NCI-H146 (cell line): Measurements from ENCODE around the gene EFL1.
A peak's percentile ranks its signal among the peaks of the same experiment; 100 is the strongest.

Experiments used
- DNase-seq: peaks from one replicate; lab custom pipeline; 2025; lab: John Stamatoyannopoulos, UW

The EFL1 gene

DNA sequence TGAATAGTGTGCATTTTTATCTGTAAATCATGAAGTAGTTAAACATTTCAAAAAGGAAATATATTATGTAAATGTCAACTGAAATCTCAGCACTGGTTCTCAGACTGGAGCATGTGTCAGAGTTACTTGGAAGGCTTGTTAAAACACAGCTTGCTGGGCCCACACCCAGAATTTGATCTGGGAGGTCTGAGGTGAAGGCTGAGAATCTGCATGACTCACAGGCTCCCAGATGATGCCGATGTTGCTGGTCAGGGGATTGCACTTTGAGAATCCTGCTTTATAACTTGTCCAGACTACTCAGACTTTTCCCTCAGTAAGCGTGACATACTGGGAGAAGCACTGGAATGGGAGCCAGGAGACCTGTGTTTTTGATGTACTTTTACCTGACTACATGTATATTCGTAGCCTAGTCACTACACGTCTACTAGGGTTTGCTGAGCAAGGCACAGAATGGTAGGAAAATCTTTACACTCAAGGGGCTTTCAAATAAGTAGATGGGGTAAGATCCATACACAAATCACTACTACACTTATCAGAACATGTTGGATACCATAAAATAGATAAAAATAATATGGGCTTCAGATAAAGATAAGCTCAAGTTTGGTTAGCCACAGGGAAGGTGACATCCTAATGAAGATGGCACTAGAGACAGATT is 139.7 kb downstream of the EFL1 start:
- no peak for DNase-seq

- no peak for DNase-seq
Observed at GRCh38 chr15:82118040-82118439, 144.5 kb downstream of the EFL1 start.

DNA sequence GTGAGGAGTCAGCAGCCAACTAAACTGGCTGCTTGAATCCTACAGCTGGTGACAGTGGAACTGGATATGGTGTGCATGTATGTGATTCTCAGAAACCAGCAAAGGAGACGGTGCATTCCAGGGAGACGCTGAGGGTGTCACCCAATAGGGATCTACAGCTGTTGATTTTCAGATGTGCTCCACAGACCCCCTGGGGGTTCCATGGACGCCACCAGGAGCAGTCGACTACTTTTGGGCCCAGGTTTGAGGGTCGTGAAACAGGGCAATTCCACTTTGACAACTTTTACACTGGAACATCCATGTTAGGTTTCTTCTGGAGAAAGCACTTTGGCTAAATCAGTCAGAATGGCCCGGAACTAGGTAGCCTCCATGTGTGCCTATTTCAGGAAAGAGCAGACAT is 145.2 kb downstream of the EFL1 start:
- DNase-seq, result no peak

GRCh38 chr15:82114660-82115059 is 147.9 kb downstream of the EFL1 start:
- DNase-seq, result no peak

- no peak for DNase-seq
Observed at GRCh38 chr15:82113106-82113715, 149.3 kb downstream of the EFL1 start.

- DNase-seq, result no peak
Observed at GRCh38 chr15:82111918-82112317, 150.6 kb downstream of the EFL1 start.

GRCh38 chr15:82110144-82110543 is 152.4 kb downstream of the EFL1 start:
- DNase-seq, result no peak

GRCh38 chr15:82108489-82109078 is 153.9 kb downstream of the EFL1 start:
- DNase-seq, result peak; percentile 39

- no peak for DNase-seq
Observed at GRCh38 chr15:82106679-82107078, 155.9 kb downstream of the EFL1 start.

GRCh38 chr15:82105451-82106215 is 156.9 kb downstream of the EFL1 start:
- DNase-seq, result peak; percentile 63

DNA sequence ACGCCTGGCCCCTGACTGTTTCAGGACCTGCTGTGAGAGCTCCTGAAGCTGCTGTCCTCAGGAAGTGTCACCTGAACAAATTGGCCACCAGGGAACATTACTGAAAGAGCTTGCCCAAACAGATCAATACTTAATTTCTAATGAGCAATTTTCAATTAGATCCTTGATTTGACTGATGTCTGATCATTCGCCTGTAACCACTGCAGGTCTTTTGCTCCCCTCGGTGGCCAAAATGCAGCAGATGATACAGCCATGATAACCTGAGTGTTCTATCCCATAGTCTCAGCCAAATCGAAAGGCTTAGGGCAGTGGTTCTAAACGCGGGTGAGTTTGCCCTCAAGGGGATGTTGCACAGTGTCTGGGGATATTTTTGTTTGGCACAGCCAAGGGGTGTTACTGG is 159.1 kb downstream of the EFL1 start:
- peak; percentile 84 for DNase-seq

DNA sequence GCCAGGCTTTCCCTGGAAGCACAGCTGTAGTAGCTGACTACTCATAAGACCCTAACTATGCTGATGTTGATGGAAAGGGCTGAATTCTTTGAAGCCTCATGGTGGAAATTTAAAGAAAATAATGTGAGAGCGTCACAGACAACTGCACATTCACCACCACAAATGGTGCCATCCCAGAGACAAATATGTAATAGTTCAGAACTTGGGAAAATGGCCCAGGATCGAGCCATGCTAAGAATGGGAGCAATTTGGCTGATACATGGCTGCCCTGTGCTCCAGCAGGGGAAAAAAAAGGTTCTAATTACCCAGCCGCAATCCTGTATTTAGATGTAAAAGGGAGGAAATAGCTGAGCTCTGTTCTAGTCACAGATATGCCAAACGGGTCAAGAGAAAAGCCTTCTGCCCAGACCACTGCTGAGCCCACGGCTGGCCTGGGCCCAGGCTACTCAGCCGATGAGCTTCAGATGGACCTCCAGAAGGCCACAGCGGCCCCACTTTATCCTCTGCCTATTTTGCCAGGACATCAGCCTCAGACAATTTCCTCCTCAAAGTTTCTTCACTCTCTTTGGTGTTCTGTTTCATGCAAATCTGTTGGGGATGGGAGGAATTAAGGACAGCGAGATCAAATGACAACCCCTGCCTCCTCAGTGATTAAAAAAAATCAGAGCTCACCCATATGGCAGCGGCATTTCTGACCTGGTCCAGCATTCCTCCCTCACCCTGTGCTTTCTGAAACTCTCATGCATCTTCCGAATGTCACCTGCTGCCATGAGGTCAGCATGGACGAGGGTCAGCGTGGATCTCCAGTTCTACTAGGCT is 162.2 kb downstream of the EFL1 start:
- no peak for DNase-seq

- DNase-seq, result no peak
Observed at GRCh38 chr15:82098674-82099073, 163.9 kb downstream of the EFL1 start.

DNA sequence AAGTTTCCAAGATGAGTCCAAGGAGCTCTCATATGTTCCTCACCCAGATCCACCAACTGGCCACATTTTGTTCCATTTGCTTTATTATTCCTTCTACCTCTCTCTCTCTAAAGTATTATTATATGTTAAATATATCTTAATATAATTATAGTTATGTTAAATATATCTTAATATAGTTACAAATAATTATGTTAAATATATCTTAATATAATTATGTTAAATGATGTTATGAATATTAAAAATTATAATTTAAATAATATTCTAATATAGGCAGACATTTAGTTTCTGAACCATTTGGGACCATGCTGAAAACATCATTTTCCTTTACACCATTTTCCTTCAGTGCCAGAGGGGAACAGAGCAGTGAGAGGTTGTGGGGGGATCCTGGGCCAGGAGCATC is 166.7 kb downstream of the EFL1 start:
- no peak for DNase-seq

DNA sequence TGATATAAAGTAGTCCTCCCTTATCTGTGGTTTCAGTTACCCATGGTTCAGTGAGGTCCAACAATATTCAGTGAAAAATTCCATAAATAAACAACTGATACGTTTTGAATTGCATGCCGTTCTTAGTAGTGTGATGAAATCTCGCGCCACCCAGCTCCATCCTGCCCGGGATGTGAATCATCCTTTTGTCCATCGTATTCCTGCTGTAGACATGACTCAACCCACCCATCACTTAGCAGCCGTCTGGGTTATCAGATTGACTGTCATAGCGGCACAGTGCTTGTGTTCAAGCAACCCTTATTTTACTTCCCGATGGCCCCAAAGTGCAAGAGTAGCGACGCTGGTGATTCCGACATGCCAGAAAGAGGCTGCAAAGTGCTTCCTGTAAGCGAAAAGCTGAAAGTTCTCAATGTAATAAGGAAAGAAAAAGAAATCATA is 168.7 kb downstream of the EFL1 start:
- no peak for DNase-seq

GRCh38 chr15:82093325-82093724 is 169.2 kb downstream of the EFL1 start:
- DNase-seq, result no peak

DNA sequence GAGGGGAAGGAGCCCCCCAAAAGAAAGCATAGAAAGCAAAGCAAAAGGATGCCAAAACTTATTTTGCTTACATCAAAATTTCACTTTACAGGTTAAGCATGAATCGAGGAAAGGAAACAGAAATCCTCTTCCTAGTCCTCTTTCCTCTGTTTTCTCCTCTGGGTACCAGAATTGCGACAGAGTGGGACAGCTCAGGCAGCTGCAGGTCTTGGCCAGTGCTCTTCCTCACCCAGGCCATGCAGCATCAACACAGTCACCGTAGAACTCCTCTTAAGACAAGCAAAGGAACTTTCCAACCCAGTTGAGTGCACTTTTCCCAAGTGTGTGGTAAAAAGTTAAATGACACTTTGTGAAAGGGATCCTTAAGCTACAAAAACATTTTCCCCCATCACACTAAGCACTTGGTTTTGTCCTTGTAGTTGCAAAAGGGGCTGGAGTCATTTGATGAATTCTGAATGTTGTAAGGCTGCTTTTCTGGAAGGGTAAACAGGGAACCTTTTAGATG is 170.8 kb downstream of the EFL1 start:
- no peak for DNase-seq

DNA sequence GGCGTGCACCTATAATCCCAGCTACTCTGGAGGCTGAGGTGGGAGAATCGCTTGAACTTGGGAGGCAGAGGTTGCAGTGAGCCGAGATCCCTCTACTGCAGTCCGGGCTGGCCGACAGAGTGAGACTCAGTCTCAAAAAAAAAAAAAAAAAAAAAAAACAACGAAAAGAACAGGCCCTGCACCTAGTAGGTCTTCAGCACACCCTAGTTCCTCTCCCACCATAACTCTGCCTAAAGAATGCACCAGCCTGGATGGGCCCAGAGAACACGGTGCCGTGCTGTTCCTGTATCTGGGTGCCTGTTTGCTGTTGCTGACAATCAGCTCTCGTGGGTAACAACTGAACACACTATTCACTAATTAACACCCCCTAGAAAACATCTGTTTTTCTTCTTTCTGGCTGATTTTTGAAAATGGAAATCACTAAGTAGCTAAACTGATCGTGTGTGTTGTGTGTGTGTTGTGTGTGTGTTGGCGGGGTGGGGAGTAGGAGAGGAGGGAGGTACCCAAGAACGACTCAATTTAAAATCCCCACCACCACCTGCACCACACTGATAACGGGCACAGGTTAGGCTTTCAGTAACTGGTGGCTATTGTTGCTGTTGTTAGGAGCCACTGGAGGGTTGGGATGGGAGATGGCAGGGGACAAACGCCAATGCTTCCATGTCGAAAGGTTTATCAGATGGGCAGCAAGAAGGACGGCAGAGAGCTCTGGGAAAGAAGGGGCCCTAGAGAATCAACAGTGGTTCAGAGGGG is 176.1 kb downstream of the EFL1 start:
- no peak for DNase-seq

GRCh38 chr15:82081914-82082762 is 180.4 kb downstream of the EFL1 start:
- DNase-seq, result no peak

DNA sequence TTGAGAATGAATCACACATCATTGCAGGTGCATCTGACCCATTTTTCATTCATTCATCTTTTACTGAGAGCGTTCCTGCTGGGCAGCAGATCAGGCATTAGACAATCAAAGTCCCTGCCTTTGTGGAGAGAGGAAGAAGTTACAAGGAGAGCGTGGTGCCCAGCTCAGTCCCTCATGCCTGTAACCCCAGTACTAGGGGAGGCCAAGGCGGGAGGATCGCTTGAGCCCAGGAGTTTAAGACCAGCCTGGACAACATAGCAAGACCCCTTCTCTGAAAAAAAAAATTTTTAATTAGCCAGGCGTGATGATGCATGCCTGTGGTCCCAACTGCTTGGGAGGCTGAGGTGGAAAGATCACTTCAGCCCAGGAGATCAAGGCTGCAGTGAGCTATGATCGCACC is 181.8 kb downstream of the EFL1 start:
- no peak for DNase-seq
